IMR-90 (cell line): ENCODE data around the gene MOB4. TPM values are rescaled to one million over a fixed set of nuclear protein-coding genes. Genes with fewer than 3 reads are reported as not detected.

Experiments
- ATAC-seq: fragments of 200-7000 bp; cut with Tn5 transposase; 2 replicates; pipeline ENCODE4 v1.9.1; 2020; ENCODE audit warnings: low read depth, mild to moderate bottlenecking, moderate library complexity
- BruUV-seq: library from RNA; stranded (reverse); fragments of 400-500 nt; replicated peaks from 2 replicates; lab custom pipeline; 2021; lab: Mats Ljungman, UMichigan
- CTCF ChIA-PET: fragments of 300-600 bp; formaldehyde crosslinking; extraction: SDS; loops from one replicate; lab custom pipeline; 2021; ENCODE audit warnings: antibody characterized with exemption; lab: Yijun Ruan, JAX
- POLR2A ChIA-PET: fragments of 300-600 bp; sonication (Branson Sonifier 250); formaldehyde crosslinking; loops from one replicate; lab custom pipeline; 2022; ENCODE audit warnings: antibody characterized with exemption; ENCODE audit not compliant: unreplicated experiment; lab: Charles Lee
- DNase-seq: peaks from one replicate; pipeline ENCODE4 v3.0.0; 2013
- H2AFZ ChIP-seq: replicated peaks from 2 replicates; pipeline ENCODE3; 2013; ENCODE audit warnings: low read length, mild to moderate bottlenecking; ENCODE audit not compliant: poor library complexity
- H2AK5ac ChIP-seq: 2 replicates; pipeline ENCODE4 v1.6.1; 2013; ENCODE audit warnings: low read depth, low read length, inconsistent platforms
- H2AK9ac ChIP-seq: replicated peaks from 2 replicates; pipeline ENCODE3; 2013; ENCODE audit warnings: mild to moderate bottlenecking, low read depth, low read length, moderate library complexity; ENCODE audit not compliant: poor library complexity
- H2BK120ac ChIP-seq: 2 replicates; pipeline ENCODE4 v1.6.1; 2013; ENCODE audit warnings: low read depth, low read length, inconsistent platforms
- H2BK15ac ChIP-seq: 3 replicates; pipeline ENCODE4 v1.6.1; 2013; ENCODE audit warnings: low read depth, low read length, inconsistent platforms
- H2BK20ac ChIP-seq: 2 replicates; pipeline ENCODE4 v1.6.1; 2013; ENCODE audit warnings: low read depth, mild to moderate bottlenecking, inconsistent platforms, low read length, moderate library complexity
- H2BK5ac ChIP-seq: 2 replicates; pipeline ENCODE4 v1.6.1; 2013; ENCODE audit warnings: mild to moderate bottlenecking, low read depth, low read length, inconsistent platforms; ENCODE audit not compliant: poor library complexity, severe bottlenecking
- H3K14ac ChIP-seq: replicated peaks from 2 replicates; pipeline ENCODE4 v1.6.1; 2013; ENCODE audit warnings: low read depth, low read length, inconsistent platforms
- H3K18ac ChIP-seq: 2 replicates; pipeline ENCODE4 v1.6.1; 2013; ENCODE audit warnings: low read depth, low read length, control low read depth
- H3K23ac ChIP-seq: 2 replicates; pipeline ENCODE4 v1.6.1; 2013; ENCODE audit warnings: low read depth, low read length, inconsistent platforms
- H3K27ac ChIP-seq: 2 replicates; pipeline ENCODE4 v1.5.1; 2013; ENCODE audit warnings: mild to moderate bottlenecking, control low read depth, low read length; ENCODE audit not compliant: insufficient read depth
- H3K27me3 ChIP-seq: 2 replicates; pipeline ENCODE4 v1.6.1; 2013; ENCODE audit warnings: low read length; ENCODE audit not compliant: control insufficient read depth, insufficient read depth
- H3K36me3 ChIP-seq: 2 replicates; pipeline ENCODE4 v1.6.1; 2013; ENCODE audit warnings: low read length, mixed read lengths; ENCODE audit not compliant: control insufficient read depth, insufficient read depth
- H3K4ac ChIP-seq: 2 replicates; pipeline ENCODE4 v1.6.1; 2013; ENCODE audit warnings: low read depth, low read length, inconsistent platforms
- H3K4me1 ChIP-seq: 2 replicates; pipeline ENCODE4 v1.6.1; 2013; ENCODE audit warnings: low read length, mixed read lengths; ENCODE audit not compliant: control insufficient read depth, insufficient read depth
- H3K4me2 ChIP-seq: 2 replicates; pipeline ENCODE4 v1.6.1; 2013; ENCODE audit warnings: low read depth, mild to moderate bottlenecking, control low read depth, low read length, moderate library complexity
- H3K4me3 ChIP-seq: 2 replicates; pipeline ENCODE4 v1.5.1; 2013; ENCODE audit warnings: low read depth, mild to moderate bottlenecking, control low read depth, low read length, moderate library complexity; ENCODE audit not compliant: insufficient read depth
- H3K56ac ChIP-seq: 2 replicates; pipeline ENCODE4 v1.6.1; 2013; ENCODE audit warnings: low read length, inconsistent platforms; ENCODE audit not compliant: insufficient read depth; ENCODE audit errors: extremely low read depth
- H3K79me1 ChIP-seq, 2 experiments: 2 replicates each; pipeline ENCODE4 v1.6.1; 2013; ENCODE audit warnings: low read length in 2 of 2, inconsistent platforms in 1 of 2, low read depth in 1 of 2
- H3K9ac ChIP-seq: 2 replicates; pipeline ENCODE4 v1.6.1; 2013; ENCODE audit warnings: low read depth, low read length, control low read depth
- H3K9me1 ChIP-seq: 2 replicates; pipeline ENCODE4 v1.6.1; 2013; ENCODE audit warnings: low read length, inconsistent platforms; ENCODE audit not compliant: insufficient read depth
- H3K9me3 ChIP-seq: 2 replicates; pipeline ENCODE4 v1.6.1; 2013; ENCODE audit warnings: low read length; ENCODE audit not compliant: control insufficient read depth, insufficient read depth
- H4K20me1 ChIP-seq: 2 replicates; pipeline ENCODE4 v1.6.1; 2013; ENCODE audit warnings: low read length, inconsistent platforms; ENCODE audit not compliant: insufficient read depth
- H4K5ac ChIP-seq: 2 replicates; pipeline ENCODE4 v1.6.1; 2013; ENCODE audit warnings: mild to moderate bottlenecking, low read depth, low read length, control low read depth
- H4K8ac ChIP-seq, 2 experiments: 2 replicates each; pipeline ENCODE4 v1.6.1; 2013; ENCODE audit warnings: low read depth in 2 of 2, low read length in 2 of 2, control low read depth in 1 of 2, inconsistent platforms in 1 of 2
- H4K91ac ChIP-seq: 2 replicates; pipeline ENCODE4 v1.6.1; 2013; ENCODE audit warnings: low read depth, low read length, inconsistent platforms; ENCODE audit not compliant: insufficient read depth
- CHD1 ChIP-seq: IDR thresholded peaks from 2 replicates; pipeline ENCODE4 v1.6.1; 2012; ENCODE audit warnings: low read depth, low read length, improper control_type of control experiment
- NFE2L2 ChIP-seq: fragments of 150-350 bp; IDR thresholded peaks from 2 replicates; pipeline ENCODE4 v1.6.1; 2016; ENCODE audit warnings: low read depth, mild to moderate bottlenecking, low read length
- RFX5 ChIP-seq: IDR thresholded peaks from 2 replicates; pipeline ENCODE4 v1.8.0; 2012; ENCODE audit warnings: low read depth, mild to moderate bottlenecking, low read length, moderate library complexity
- USF2 ChIP-seq: fragments of 150-350 bp; IDR thresholded peaks from 2 replicates; pipeline ENCODE4 v1.6.1; 2017; ENCODE audit warnings: mild to moderate bottlenecking, antibody characterized with exemption, low read length, low read depth
- WGBS, 2 experiments: methylation state at CpG; one replicate each; pipeline versions ENCODE4 v1.1.5 to v1.1.7; 2013; ENCODE audit warnings: missing lambda C conversion rate in 2 of 2; ENCODE audit not compliant: insufficient read length in 1 of 2; ENCODE audit errors: extremely low coverage in 2 of 2; 5-methylcytosine and 5-hydroxymethylcytosine counted together
- dilution Hi-C: fragments of 300-500 bp; cut with HindIII; formaldehyde crosslinking; loops from one replicate; pipeline ENCODE4 v1.14.3; 2018; ENCODE audit warnings: low sequenced_read_pairs; ENCODE audit not compliant: unreplicated experiment
- in situ Hi-C: fragments of 300-500 bp; cut with MboI; formaldehyde crosslinking; loops from 3 replicates; pipeline ENCODE4 v1.14.3; 2019; ENCODE audit warnings: low sequenced_read_pairs, inconsistent platforms, mixed read lengths
- intact Hi-C: fragments of 100-400 bp; cut with micrococcal nuclease; formaldehyde crosslinking; loops from 2 replicates; pipeline ENCODE4 v1.10.0; 2022
- polyA plus RNA-seq, 3 experiments: library from polyadenylated mRNA; depleted of rRNA; stranded (reverse); fragments of >200 nt; gene quantifications; 2 replicates each; pipeline ENCODE4 v1.2.3, GENCODE V29; 2012; ENCODE audit warnings: low replicate concordance in 1 of 3
- total RNA-seq: library from RNA; depleted of rRNA; stranded (reverse); fragments of >200 nt; gene quantifications from 2 replicates; pipeline ENCODE4 v1.2.3, GENCODE V29; 2012

MOB4 gene
- total and polyA plus RNA-seq, 2 of the 4 experiments (the other 2 are of a cell fraction), result 34.8 to 36.0 TPM

GRCh38 chr2:197486175-197486574, 29.7 kb upstream of the MOB4 start:
- WGBS, 2 experiments, result no CpG with 5 or more reads among the region's 2 CpGs
- Histone ChIP-seq H4K20me1 (no peaks in the 10 kb centered on the region), H3K18ac (no peak overlapping the region), H2AK5ac (no peak overlapping the region), H3K79me1 (peaks cover 0 to 7% of the 10 kb centered on the region in 2 experiments; a peak in 2 of 4 replicates), H3K4me1 (no peaks in the 10 kb centered on the region), H2BK20ac (no peak overlapping the region), H3K36me3 (peaks cover 34% of the 10 kb centered on the region), H2AK9ac (no peak overlapping the region), H3K27ac (no peak overlapping the region), H4K5ac (no peak overlapping the region), H3K23ac (no peak overlapping the region), H3K27me3 (no peaks in the 10 kb centered on the region), H4K8ac (no peak overlapping the region), H3K56ac (no peak overlapping the region), H3K9ac (no peak overlapping the region), H3K14ac (no peak overlapping the region), H4K91ac (no peak overlapping the region), H2BK15ac (no peak overlapping the region), H3K9me1 (no peaks in the 10 kb centered on the region; the same call in 1 of the 2 replicates), H2BK120ac (no peak overlapping the region), H2BK5ac (no peak overlapping the region), H2AFZ (no peak overlapping the region), H3K4ac (no peak overlapping the region), H3K4me3 (no peak overlapping the region), H3K4me2 (no peak overlapping the region), H3K9me3 (peaks cover 10% of the 10 kb centered on the region)
- in situ Hi-C loops (no loop called here), intact Hi-C loops (no loop called here), dilution Hi-C loops (no loop called here)
- no TSS peak for BruUV-seq
- ChIA-PET CTCF (no interaction called here), POLR2A (no interaction called here)
- TF ChIP-seq CHD1 (no peak), NFE2L2 (no peak), USF2 (no peak), RFX5 (no peak)
- DNase-seq (no peak), ATAC-seq (no peak)
